DMS53 (cell line): ENCODE results near the gene ANKRD28.
"Not testable (repeated sequence)": the region's sequence is repeated elsewhere in the genome, so short reads cannot be mapped to it uniquely, and the experiment has no call there.

Source experiments
- DNase-seq: peaks from one replicate; lab custom pipeline; 2025; lab: John Stamatoyannopoulos, UW

The ANKRD28 gene

GRCh38 chr3:15633766-15634598 is 163.8 kb downstream of the ANKRD28 start:
- no peak for DNase-seq

DNA sequence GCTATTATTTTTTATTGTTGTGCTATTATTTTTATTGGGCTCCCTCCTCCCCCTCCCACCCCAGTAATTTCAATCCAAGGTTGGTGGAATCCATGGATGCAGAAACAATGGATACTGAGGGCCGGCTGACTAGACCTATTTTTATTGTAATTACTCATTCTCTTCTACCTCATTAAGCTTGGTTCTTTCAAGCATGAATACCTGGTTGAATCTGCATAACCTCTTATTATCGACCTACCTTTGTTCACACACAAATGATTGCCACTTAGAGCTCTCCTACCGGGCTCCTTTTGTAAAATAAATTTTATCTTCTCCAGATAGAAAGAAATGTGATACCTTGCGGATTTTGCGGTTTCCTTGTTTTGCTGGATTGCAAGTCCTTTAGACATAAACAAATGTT is 164.6 kb downstream of the ANKRD28 start:
- DNase-seq = no peak

DNA sequence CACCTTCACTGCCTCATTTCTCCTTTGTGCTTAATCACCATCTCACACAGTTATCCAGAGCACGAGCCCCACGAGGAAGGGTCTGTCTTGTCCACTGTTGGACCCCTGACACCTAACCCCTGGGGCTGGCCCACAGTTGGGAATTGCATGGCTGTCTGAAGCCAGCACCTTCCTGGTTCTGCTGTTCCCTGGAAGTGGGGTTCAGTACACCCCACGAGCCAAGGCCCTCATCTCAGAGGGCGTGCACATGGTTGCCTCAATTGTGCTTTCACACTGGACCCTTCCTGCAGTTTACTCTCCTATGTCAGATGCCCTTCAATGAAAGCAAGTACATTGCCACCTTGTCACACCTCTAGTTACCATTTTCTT is 165.6 kb downstream of the ANKRD28 start:
- DNase-seq = no peak

DNA sequence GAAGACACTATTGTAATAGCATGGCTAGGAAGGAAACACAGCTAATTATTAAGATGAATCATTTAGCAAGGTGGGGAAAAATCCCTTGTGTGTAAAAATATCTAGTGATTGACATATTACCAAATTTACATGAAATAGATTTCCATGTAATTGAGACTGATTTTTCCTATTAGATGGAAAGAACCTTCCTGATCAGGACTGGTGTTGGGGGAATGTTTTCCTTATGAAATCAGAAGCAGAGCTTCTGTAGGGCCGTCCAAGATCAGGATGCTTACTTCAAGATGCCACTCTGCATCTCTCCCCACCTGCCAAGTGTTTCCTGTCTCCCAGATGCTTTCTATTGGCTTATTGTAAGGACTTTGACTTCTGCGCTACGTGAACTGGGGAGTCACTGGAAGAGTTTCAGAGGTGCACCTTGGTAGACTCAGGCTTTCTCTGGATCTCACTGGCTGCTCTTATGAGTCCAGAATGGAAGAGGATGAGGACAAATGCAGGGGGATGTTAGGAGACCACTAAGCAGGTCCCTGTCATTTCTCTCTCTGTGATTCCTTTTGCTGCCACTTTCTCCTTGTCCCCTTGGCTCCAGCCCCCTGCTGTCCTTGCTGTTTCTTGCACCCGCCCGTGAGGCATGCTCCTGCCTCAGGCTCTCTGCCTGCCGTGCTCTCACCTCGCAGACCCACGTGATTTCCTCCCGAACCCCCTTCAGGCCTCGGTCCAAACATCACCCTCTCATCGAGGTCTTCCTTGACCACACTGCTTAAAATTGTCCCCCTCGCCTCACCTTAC is 166.2 kb downstream of the ANKRD28 start:
- DNase-seq = no peak

DNA sequence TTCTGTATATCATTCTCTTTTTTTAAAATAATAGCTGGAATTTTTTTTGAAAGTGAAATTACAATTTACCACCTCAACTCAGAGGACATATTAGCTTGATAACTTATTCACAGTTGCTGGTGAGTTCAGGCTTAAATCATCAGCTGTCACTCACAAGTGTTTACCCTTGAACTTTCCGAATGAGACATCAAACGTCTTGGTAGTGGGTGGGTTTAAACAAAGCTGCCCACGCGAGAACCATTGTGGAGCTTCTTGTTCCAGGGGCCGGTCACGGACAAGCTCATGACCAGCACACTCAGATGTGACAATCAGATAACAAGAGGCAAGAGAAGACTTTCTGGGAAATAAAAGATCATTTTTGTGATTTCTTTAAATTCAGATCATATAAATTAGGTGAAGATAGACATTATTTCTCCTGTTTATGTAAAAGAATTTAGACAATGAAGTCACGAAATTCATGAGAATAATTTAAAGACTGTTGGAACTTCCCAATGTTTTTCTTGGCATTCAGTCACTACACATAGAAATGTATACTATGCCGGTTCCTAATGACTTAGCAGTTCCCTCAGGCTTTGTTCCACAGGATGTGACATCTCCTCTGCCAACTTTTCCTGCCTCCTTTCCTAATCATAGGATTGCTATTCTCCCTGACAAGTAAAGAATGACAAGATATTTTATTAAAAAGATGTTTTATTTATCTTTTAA is 167.0 kb downstream of the ANKRD28 start:
- DNase-seq = peak; percentile 9

GRCh38 chr3:15629860-15630597 is 167.8 kb downstream of the ANKRD28 start:
- DNase-seq = peak; percentile 67

DNA sequence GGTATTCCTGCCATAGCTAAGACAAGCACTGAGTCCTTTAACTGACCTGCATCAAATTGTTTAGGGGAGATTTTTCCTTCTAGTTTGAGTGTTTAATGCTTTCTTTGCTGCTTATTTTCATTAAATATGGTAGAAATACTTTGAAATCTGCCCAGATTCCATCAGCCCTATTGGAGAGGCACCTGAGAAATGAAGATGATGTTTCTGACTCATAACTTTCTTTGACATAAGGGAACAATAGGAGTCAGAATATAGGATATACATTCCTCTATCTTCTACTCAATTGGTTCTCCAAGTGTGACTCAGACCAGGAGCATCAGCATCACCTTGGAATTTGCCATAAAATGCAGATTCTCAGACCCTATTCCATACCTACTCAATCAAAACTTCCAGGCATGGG is 168.8 kb downstream of the ANKRD28 start:
- DNase-seq = no peak

DNA sequence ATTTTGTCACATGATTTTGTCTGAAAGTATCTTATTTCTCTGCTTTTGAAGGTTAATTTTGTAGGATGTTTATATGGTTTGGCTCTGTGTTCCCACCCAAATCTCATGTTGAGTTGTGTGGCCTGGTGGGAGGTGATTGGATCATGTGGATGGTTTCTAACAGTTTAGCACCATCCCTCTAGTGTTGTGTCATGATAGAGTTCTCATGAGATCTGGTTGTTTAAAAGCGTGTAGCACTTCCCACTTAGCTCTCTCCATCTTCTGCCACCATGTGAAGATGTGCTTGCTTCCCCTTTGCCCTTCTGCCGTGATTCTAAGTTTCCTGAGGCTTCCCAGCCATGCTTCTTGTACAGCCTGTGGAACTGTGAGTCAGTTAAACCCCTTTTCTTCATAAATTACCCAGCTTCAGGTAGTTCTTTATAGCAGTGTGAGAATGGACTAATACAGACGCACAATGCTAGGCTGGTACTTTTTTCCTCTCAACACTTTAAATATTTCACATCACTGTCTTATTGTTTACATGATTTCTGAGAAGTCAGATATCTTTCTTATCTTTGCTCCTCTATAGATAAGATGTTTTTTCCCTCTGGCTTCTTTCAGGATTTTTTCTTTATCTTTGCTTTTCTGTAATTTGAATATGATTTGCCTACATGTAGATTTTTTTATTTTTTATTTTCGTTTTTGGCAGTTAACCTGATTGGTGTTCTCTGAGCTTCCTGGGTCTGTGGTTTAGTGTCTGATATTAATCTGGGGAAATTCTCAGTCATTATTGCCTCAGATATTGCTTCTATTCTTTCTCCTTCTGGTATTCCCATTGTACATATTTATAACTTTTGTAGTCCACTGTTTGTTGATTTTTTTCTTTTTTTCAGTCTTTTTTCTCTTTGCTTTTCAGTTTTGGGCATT is 174.0 kb downstream of the ANKRD28 start:
- no peak for DNase-seq

DNA sequence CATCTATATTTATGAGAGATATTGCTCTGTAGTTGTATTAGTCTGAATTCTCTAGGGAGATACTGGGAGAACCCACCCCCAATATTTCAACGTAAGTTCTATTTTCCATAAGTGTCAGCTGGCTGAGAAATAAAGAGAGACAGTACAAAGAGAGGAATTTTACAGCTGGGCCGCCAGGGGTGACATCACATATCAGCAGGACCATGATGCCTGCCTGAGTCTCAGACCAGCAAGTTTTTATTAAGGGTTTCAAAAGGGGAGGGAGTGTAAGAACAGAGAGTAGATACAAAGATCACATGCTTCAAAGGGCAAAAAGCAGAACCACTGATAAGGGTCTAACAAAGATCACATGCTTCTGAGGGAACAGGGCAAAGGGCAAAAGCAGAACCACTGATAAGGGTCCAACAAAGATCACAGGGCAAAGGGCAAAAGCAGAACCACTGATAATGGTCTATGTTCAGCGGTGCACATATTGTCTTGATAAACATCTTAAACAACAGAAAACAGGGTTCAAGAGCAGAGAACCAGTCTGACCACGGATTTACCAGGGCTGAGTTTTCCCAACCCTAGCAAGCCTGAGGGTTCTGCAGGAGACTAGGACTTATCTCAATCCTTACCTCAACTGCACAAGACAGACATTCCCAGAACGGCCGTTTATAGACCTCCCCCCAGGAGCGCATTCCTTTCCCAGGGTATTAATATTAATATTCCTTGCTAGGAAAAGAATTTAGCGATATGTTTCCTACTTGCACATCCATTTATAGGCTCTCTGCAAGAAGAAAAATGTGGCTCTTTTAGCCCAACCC is 177.9 kb downstream of the ANKRD28 start:
- not testable (repeated sequence) for DNase-seq
